H9 (cell line): ENCODE measurements around the gene FBXO24. TPM values are rescaled to one million over a fixed set of nuclear protein-coding genes. Genes with fewer than 3 reads are reported as not detected.

ENCODE experiments used
- DNase-seq: peaks from one replicate; pipeline ENCODE4 v3.0.0-alpha.2; 2017
- H2AFZ ChIP-seq: one replicate; pipeline ENCODE4 v1.6.1; 2013; ENCODE audit warnings: mild to moderate bottlenecking, low read length, control low read depth, moderate library complexity
- H2AK5ac ChIP-seq: 2 replicates; pipeline ENCODE4 v1.6.1; 2013; ENCODE audit warnings: low read length, control low read depth, mixed read lengths; ENCODE audit not compliant: insufficient read length
- H2BK120ac ChIP-seq: one replicate; pipeline ENCODE4 v1.6.1; 2013; ENCODE audit warnings: low read depth, mild to moderate bottlenecking, low read length, control low read depth, inconsistent platforms; ENCODE audit not compliant: poor library complexity, severe bottlenecking
- H2BK12ac ChIP-seq: 2 replicates; pipeline ENCODE4 v1.6.1; 2013; ENCODE audit warnings: low read length, control low read depth, mixed read lengths, low read depth; ENCODE audit not compliant: insufficient read length
- H2BK15ac ChIP-seq: 2 replicates; pipeline ENCODE4 v1.6.1; 2013; ENCODE audit warnings: low read depth, low read length, control low read depth
- H2BK20ac ChIP-seq: one replicate; pipeline ENCODE4 v1.6.1; 2013; ENCODE audit warnings: low read depth, mild to moderate bottlenecking, low read length, control low read depth, inconsistent platforms; ENCODE audit not compliant: poor library complexity, severe bottlenecking
- H2BK5ac ChIP-seq: 2 replicates; pipeline ENCODE4 v1.6.1; 2013; ENCODE audit warnings: low read length, control low read depth, mixed read lengths; ENCODE audit not compliant: insufficient read length
- H3K14ac ChIP-seq: 2 replicates; pipeline ENCODE4 v1.6.1; 2013; ENCODE audit warnings: low read length, control low read depth; ENCODE audit not compliant: insufficient read depth
- H3K18ac ChIP-seq: 2 replicates; pipeline ENCODE4 v1.6.1; 2013; ENCODE audit warnings: low read depth, mild to moderate bottlenecking, mixed read lengths, low read length, control low read depth; ENCODE audit not compliant: insufficient read length
- H3K23ac ChIP-seq: 2 replicates; pipeline ENCODE4 v1.6.1; 2013; ENCODE audit warnings: low read length, control low read depth, mixed read lengths, low read depth; ENCODE audit not compliant: insufficient read length
- H3K23me2 ChIP-seq: 2 replicates; pipeline ENCODE4 v1.6.1; 2013; ENCODE audit warnings: low read depth, mild to moderate bottlenecking, mixed read lengths, low read length, control low read depth; ENCODE audit not compliant: insufficient read length, poor library complexity, severe bottlenecking
- H3K27ac ChIP-seq: 2 replicates; pipeline ENCODE4 v1.5.1; 2013; ENCODE audit warnings: low read length, control low read depth, mixed read lengths, low read depth; ENCODE audit not compliant: insufficient read length
- H3K27me3 ChIP-seq: 2 replicates; pipeline ENCODE4 v1.6.1; 2013; ENCODE audit warnings: low read length, control low read depth, inconsistent platforms; ENCODE audit not compliant: insufficient read depth
- H3K4ac ChIP-seq: 2 replicates; pipeline ENCODE4 v1.6.1; 2013; ENCODE audit warnings: low read depth, mild to moderate bottlenecking, control low read depth, inconsistent platforms, low read length, moderate library complexity
- H3K4me1 ChIP-seq: 2 replicates; pipeline ENCODE4 v1.6.1; 2013; ENCODE audit warnings: low read length, control low read depth, inconsistent platforms; ENCODE audit not compliant: insufficient read depth
- H3K4me2 ChIP-seq: 2 replicates; pipeline ENCODE4 v1.6.1; 2013; ENCODE audit warnings: low read length, control low read depth, mixed read lengths; ENCODE audit not compliant: insufficient read length, insufficient read depth
- H3K56ac ChIP-seq: 2 replicates; pipeline ENCODE4 v1.6.1; 2013; ENCODE audit warnings: low read depth, mild to moderate bottlenecking, mixed read lengths, low read length, control low read depth; ENCODE audit not compliant: insufficient read length
- H3K79me1 ChIP-seq: 2 replicates; pipeline ENCODE4 v1.6.1; 2013; ENCODE audit warnings: low read depth, mild to moderate bottlenecking, moderate library complexity, low read length, control low read depth, inconsistent platforms; ENCODE audit not compliant: insufficient read depth, poor library complexity, severe bottlenecking
- H3K79me2 ChIP-seq: 2 replicates; pipeline ENCODE4 v1.6.1; 2013; ENCODE audit warnings: low read length, control low read depth, inconsistent platforms; ENCODE audit not compliant: insufficient read depth
- H3K9ac ChIP-seq: 2 replicates; pipeline ENCODE4 v1.6.1; 2013; ENCODE audit warnings: low read length, control low read depth, mixed read lengths; ENCODE audit not compliant: insufficient read length; ENCODE audit errors: extremely low read depth
- H3K9me3 ChIP-seq: one replicate; pipeline ENCODE4 v1.6.1; 2013; ENCODE audit warnings: low read depth, low read length, inconsistent platforms; ENCODE audit not compliant: control insufficient read depth
- H3T11ph ChIP-seq: one replicate; pipeline ENCODE4 v1.6.1; 2013; ENCODE audit warnings: mild to moderate bottlenecking, low read length, control low read depth, inconsistent platforms
- H4K20me1 ChIP-seq: one replicate; pipeline ENCODE4 v1.6.1; 2013; ENCODE audit not compliant: control insufficient read depth, insufficient read length, insufficient read depth
- H4K5ac ChIP-seq: 2 replicates; pipeline ENCODE4 v1.6.1; 2013; ENCODE audit warnings: low read depth, mild to moderate bottlenecking, mixed read lengths, low read length, control low read depth; ENCODE audit not compliant: insufficient read length
- H4K8ac ChIP-seq: replicated peaks from 2 replicates; pipeline ENCODE4 v1.6.1; 2013; ENCODE audit warnings: low read length, control low read depth, mixed read lengths, low read depth; ENCODE audit not compliant: insufficient read length
- H4K91ac ChIP-seq: 2 replicates; pipeline ENCODE4 v1.6.1; 2013; ENCODE audit warnings: low read depth, mild to moderate bottlenecking, moderate library complexity, mixed read lengths, low read length, control low read depth; ENCODE audit not compliant: insufficient read length
- H3K27ac Mint-ChIP-seq, 3 experiments: 2 replicates in 2 of 3; 3 replicates in 1 of 3; pipeline ENCODE4 v1.8.0; 2020 to 2021; ENCODE audit warnings: mixed read lengths in 3 of 3, mild to moderate bottlenecking in 1 of 3, moderate library complexity in 1 of 3
- H3K27me3 Mint-ChIP-seq: 2 replicates; pipeline ENCODE4 v1.8.0; 2021; ENCODE audit warnings: low read depth, mild to moderate bottlenecking, moderate library complexity, mixed read lengths
- H3K36me3 Mint-ChIP-seq, 3 experiments: 2 replicates in 2 of 3; 3 replicates in 1 of 3; pipeline ENCODE4 v1.8.0; 2020 to 2021; ENCODE audit warnings: low read depth in 3 of 3, mixed read lengths in 3 of 3; ENCODE audit not compliant: insufficient read depth in 1 of 3
- H3K4me1 Mint-ChIP-seq, 2 experiments: 2 replicates each; pipeline ENCODE4 v1.8.0; 2020; ENCODE audit warnings: mixed read lengths in 2 of 2
- H3K4me3 Mint-ChIP-seq, 2 experiments: 2 replicates in 1 of 2; 3 replicates in 1 of 2; pipeline ENCODE4 v1.8.0; 2020 to 2021; ENCODE audit warnings: mild to moderate bottlenecking in 2 of 2, mixed read lengths in 2 of 2, moderate library complexity in 1 of 2
- H3K9me3 Mint-ChIP-seq, 2 experiments: 2 replicates in 1 of 2; 3 replicates in 1 of 2; pipeline ENCODE4 v1.8.0; 2020; ENCODE audit warnings: mild to moderate bottlenecking in 2 of 2, mixed read lengths in 2 of 2, moderate library complexity in 1 of 2
- whole genome bisulfite sequencing: extraction: QIAGEN DNeasy Blood & Tissue Kit; methylation state at CpG from one replicate; pipeline ENCODE4 v1.1.7; 2013; ENCODE audit warnings: missing lambda C conversion rate, low lambda C conversion rate, mixed read lengths; ENCODE audit not compliant: insufficient read length; ENCODE audit errors: extremely low coverage; 5-methylcytosine and 5-hydroxymethylcytosine counted together
- total RNA-seq: library from RNA; stranded (reverse); gene quantifications from 2 replicates; pipeline ENCODE4 v1.2.1, GENCODE V29; 2021
- TF ChIP-seq, protein P1 (sequence below): fragments of 200-600 bp; sonication (generic); conservative IDR thresholded peaks from 3 replicates; pipeline ENCODE4 v1.8.0; 2021; ENCODE audit warnings: antibody characterized with exemption, mild to moderate bottlenecking

Gene FBXO24
- total RNA-seq, 1 experiment from 2014 or later, result 0.85 TPM

DNA sequence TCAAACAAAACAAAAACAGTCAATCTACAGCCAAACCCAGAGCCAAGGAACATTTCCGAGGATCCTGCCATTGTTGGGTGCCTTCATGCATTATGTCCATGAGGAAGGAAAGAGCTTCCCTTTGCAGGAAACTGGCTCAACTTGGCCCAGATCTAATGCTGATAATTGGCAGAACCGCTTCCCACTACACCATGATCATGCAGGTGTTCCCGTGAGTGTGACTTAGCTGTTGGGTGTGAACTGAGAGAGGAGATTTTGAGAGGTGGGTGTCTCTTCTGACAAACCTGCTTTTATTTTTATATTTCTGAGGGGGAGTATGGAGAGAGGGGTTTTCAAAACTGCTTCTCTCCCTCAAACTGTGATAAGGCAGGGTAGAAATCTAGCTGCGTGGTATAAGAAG, 27.0 kb upstream of the FBXO24 start:
- Histone ChIP-seq H3K14ac (no peak overlapping the region), H3K27ac (no peak overlapping the region), H4K5ac (no peak overlapping the region), H3K56ac (no peak overlapping the region), H3K23me2 (no peaks in the 10 kb centered on the region), H2BK5ac (no peak overlapping the region), H2BK120ac (no peak overlapping the region), H3K4me2 (no peak overlapping the region), H3K9me3 (no peaks in the 10 kb centered on the region), H3K79me1 (no peaks in the 10 kb centered on the region), H2BK20ac (no peak overlapping the region), H3K23ac (no peak overlapping the region), H4K8ac (no peak overlapping the region), H4K91ac (no peak overlapping the region), H3K18ac (no peak overlapping the region), H3T11ph (no peak overlapping the region), H2BK15ac (no peak overlapping the region), H3K4me1 (no peaks in the 10 kb centered on the region), H2BK12ac (no peak overlapping the region), H2AK5ac (no peak overlapping the region), H4K20me1 (no peaks in the 10 kb centered on the region), H3K79me2 (no peaks in the 10 kb centered on the region), H3K27me3 (no peaks in the 10 kb centered on the region), H2AFZ (no peak overlapping the region), H3K9ac (no peak overlapping the region), H3K4ac (no peak overlapping the region)
- H3K27ac Mint-ChIP-seq, result peak overlapping the region in 1 of 3 experiments; percentile 70; a peak in 3 of 7 replicates
- no peak for DNase-seq
- no peak overlapping the region for H3K4me3 Mint-ChIP-seq
- H3K4me1 Mint-ChIP-seq, result peaks cover 4 to 5% of the 10 kb centered on the region in 2 experiments
- H3K36me3 Mint-ChIP-seq, result peaks cover 0 to 26% (median 19%) of the 10 kb centered on the region in 3 experiments; a peak in 5 of 7 replicates
- no peaks in the 10 kb centered on the region for H3K9me3 Mint-ChIP-seq
- no peaks in the 10 kb centered on the region for H3K27me3 Mint-ChIP-seq
- TF ChIP-seq, protein P1, sequence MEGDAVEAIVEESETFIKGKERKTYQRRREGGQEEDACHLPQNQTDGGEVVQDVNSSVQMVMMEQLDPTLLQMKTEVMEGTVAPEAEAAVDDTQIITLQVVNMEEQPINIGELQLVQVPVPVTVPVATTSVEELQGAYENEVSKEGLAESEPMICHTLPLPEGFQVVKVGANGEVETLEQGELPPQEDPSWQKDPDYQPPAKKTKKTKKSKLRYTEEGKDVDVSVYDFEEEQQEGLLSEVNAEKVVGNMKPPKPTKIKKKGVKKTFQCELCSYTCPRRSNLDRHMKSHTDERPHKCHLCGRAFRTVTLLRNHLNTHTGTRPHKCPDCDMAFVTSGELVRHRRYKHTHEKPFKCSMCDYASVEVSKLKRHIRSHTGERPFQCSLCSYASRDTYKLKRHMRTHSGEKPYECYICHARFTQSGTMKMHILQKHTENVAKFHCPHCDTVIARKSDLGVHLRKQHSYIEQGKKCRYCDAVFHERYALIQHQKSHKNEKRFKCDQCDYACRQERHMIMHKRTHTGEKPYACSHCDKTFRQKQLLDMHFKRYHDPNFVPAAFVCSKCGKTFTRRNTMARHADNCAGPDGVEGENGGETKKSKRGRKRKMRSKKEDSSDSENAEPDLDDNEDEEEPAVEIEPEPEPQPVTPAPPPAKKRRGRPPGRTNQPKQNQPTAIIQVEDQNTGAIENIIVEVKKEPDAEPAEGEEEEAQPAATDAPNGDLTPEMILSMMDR, result no peak
- no CpG with 5 or more reads among the region's 4 CpGs for WGBS
